ENCODE data around the gene SUSD1.
"Not testable (repeated sequence)": the region's sequence is repeated elsewhere in the genome, so short reads cannot be mapped to it uniquely, and the experiment has no call there.

SUSD1 gene

GRCh38 chr9:112074250-112075008 lies 100.7 kb downstream of the SUSD1 start:
- TF ChIP-seq, protein P1, sequence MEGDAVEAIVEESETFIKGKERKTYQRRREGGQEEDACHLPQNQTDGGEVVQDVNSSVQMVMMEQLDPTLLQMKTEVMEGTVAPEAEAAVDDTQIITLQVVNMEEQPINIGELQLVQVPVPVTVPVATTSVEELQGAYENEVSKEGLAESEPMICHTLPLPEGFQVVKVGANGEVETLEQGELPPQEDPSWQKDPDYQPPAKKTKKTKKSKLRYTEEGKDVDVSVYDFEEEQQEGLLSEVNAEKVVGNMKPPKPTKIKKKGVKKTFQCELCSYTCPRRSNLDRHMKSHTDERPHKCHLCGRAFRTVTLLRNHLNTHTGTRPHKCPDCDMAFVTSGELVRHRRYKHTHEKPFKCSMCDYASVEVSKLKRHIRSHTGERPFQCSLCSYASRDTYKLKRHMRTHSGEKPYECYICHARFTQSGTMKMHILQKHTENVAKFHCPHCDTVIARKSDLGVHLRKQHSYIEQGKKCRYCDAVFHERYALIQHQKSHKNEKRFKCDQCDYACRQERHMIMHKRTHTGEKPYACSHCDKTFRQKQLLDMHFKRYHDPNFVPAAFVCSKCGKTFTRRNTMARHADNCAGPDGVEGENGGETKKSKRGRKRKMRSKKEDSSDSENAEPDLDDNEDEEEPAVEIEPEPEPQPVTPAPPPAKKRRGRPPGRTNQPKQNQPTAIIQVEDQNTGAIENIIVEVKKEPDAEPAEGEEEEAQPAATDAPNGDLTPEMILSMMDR (IDR thresholded peaks at IDR 0.05; ENCODE audit: control extremely low read depth, extremely low read depth, low read depth, missing control alignments): peak; percentile 87

DNA sequence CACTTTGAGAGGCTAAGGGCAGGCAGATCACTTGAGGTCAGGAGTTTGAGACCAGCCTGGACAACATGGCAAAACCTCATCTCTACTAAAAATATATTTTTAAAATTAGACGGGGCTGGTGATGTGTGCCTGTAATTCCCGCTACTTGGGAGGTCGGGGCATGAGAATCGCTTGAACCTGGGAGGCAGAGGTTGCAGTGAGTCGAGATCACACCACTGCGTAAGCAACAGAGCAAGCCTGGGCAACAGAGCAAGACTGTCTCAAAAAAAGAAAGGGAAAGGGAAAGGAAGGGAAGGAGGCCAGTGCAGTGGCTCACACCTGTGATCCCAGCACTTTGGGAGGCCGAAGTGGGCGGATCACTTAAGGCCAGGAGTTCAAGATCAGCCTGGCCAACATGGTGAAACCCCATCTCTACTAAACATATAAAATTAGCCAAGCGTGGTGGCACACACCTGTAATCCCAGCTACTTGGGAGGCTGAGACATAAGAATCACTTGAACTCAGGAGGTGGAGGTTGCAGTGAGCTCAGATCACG lies 101.4 kb downstream of the SUSD1 start:
- CTCF ChIA-PET: interaction anchor here (0.9 to 5.7 kb wide), 29 partner anchors 9 to 386 kb away, joined by 3 to 66 read pairs (median 7); partner anchors contain the start of gene UGCG
- POLR2A ChIA-PET: interaction anchor here (1.8 kb wide), 1 partner anchor 40 kb away, joined by 9 read pairs; no protein-coding TSS in a partner anchor
- DNase-seq (ENCODE audit: extremely low spot score): not testable (repeated sequence)

More at GRCh38 chr9:112074250-112075008, 100.7 kb downstream of the SUSD1 start:
- POLR2A ChIA-PET: interaction anchor here (0.5 to 1.8 kb wide), 3 partner anchors 41 to 178 kb away, joined by 5 to 9 read pairs (median 9); no protein-coding TSS in a partner anchor
- CTCF ChIA-PET: interaction anchor here (0.7 to 5.7 kb wide), 60 partner anchors 10 to 443 kb away, joined by 3 to 66 read pairs (median 5); partner anchors contain the start of gene UGCG
- peak; percentile 45 for DNase-seq (ENCODE audit: extremely low spot score)

DNA sequence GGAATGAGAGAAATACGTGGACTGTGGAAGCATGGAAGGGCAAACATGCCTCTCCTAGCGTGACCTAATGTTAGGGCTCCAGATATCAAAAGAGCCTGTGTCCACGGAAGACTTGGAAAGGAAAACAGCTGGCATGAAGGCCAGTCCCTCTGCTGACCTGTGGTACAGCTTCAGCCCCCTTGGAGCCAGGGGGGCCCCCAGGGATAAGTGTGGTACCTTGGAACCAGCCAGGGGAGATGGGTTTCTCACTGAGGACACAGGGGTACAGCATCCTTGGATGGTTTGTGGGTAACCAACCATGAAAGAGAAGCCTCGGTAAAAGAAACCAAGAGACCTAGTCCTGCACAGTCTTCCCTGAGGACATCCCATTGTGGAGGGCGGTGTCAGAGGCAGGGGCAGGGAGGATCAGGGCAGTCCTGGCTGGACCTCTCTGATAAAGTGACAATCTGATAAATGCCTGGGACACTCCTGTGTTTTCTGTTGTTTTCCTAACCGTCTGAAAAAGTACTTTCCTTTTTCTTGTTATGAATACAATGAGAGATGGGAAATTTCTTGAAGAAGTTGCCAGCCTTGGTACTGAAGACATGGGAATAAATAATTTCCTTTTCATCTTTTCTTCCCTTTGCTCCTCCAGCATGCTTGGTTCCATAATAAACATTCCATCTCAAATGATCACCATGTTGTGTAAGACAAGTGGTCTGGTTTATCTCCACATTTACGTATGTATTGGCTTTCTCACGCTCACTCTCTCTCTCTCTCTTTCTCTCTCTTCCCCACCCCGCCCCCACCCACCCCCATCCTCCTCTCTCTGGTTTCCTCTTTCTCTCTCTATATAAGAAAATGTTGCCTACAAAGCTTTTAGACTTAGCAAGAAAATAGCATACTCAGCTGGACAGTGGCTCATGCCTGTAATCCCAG lies 102.1 kb downstream of the SUSD1 start:
- POLR2A ChIA-PET: interaction anchor here (1.8 kb wide), 1 partner anchor 39 kb away, joined by 9 read pairs; no protein-coding TSS in a partner anchor
- CTCF ChIA-PET: interaction anchor here (0.9 to 5.7 kb wide), 14 partner anchors 9 to 312 kb away, joined by 3 to 66 read pairs (median 4); no protein-coding TSS in a partner anchor
- DNase-seq (ENCODE audit: extremely low spot score): no peak
- TF ChIP-seq, protein P1 (IDR thresholded peaks at IDR 0.05; ENCODE audit: control extremely low read depth, extremely low read depth, low read depth, missing control alignments): no peak

GRCh38 chr9:112069318-112070169 lies 105.6 kb downstream of the SUSD1 start:
- peak; percentile 37 for DNase-seq (ENCODE audit: extremely low spot score)
- TF ChIP-seq, protein P1 (IDR thresholded peaks at IDR 0.05; ENCODE audit: control extremely low read depth, extremely low read depth, low read depth, missing control alignments): no peak
- ChIA-PET CTCF (interaction anchor here (0.8 to 1.7 kb wide), 8 partner anchors 9 to 313 kb away, joined by 3 to 5 read pairs (median 4); no protein-coding TSS in a partner anchor), POLR2A (interaction anchor here (0.6 to 1.2 kb wide), 5 partner anchors 35 to 173 kb away, joined by 3 to 4 read pairs (median 3); partner anchors contain the start of gene UGCG)

DNA sequence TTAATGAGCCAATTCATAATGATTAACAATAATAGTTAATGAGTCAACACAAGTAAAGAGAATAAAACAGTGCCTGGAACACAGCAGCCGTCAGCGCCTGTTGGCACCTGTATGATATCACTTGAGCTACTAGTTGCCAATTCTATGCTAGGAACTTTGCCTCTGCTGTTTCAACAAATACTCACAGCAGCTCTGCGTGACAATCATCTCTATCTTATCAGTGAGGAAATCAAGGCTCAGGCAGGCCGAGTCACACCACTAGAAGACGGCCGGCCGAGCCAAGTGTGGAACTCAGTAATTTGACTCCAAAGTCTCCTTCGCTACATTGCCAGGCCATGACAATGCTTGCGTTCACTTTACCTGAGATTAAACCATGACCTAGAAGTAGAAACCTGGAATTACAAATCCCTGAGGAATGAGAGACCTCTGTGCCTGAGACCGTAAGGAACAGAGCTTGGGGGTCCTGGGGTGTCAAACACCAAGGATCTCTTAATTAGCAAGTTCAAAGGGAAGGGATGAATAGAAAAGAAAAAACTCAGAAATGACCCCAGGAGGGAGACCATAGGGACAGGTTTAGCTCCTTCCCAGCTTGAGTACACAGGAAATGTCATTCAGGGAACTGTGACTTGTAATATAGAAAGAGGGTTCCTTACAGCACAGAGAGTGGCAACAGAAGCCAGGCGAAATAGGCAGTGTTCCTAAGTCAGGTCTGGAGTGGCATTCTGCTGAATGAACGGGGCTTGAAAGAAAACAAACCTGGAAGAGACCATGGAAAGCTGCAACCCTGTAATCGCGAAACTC lies 109.1 kb downstream of the SUSD1 start:
- DNase-seq (ENCODE audit: extremely low spot score): no peak
- ChIA-PET CTCF (interaction anchor here (0.9 to 8.0 kb wide), 3 partner anchors 8 to 14 kb away, joined by 3 to 54 read pairs (median 3); no protein-coding TSS in a partner anchor), POLR2A (no interaction called here)
- TF ChIP-seq, protein P1 (IDR thresholded peaks at IDR 0.05; ENCODE audit: control extremely low read depth, extremely low read depth, low read depth, missing control alignments): no peak
